Stomach (tissue), 9 donors: ENCODE data around the gene CYSLTR2. TPM values are rescaled to one million over a fixed set of nuclear protein-coding genes. Genes with fewer than 3 reads are reported as not detected.
A peak's percentile ranks its signal among the peaks of the same experiment; 100 is the strongest.

ENCODE experiments used
- DNase-seq, 2 donors: peaks; one replicate each; pipeline versions ENCODE4 v3.0.0 to v3.0.0-alpha.2; 2013 to 2019
- H3K27ac ChIP-seq, 5 donors: fragments of 200-600 bp in 4 of 5; sonication (generic) in 4 of 5; one replicate each; pipeline ENCODE4 v1.5.1; 2013 to 2019; ENCODE audit warnings: mild to moderate bottlenecking in 1 of 5, moderate library complexity in 1 of 5
- H3K27me3 ChIP-seq, 3 donors: fragments of 200-600 bp; sonication (generic); one replicate each; pipeline ENCODE4 v1.5.1; 2017 to 2019; ENCODE audit warnings: mixed run types in 1 of 3
- H3K36me3 ChIP-seq, 4 donors: fragments of 200-600 bp; sonication (generic); 1 replicate in 3 of 4; 2 replicates in 1 of 4; pipeline ENCODE4 v1.5.1; 2016 to 2019
- H3K4me1 ChIP-seq, 4 donors: fragments of 200-600 bp; sonication (generic); one replicate each; pipeline ENCODE4 v1.5.1; 2016 to 2019
- H3K4me3 ChIP-seq, 4 donors: fragments of 200-600 bp; sonication (generic) in 3 of 4; one replicate each; pipeline ENCODE4 v1.5.1; 2016 to 2019; ENCODE audit warnings: mild to moderate bottlenecking in 1 of 4
- H3K9me3 ChIP-seq, 4 donors: fragments of 200-600 bp; sonication (generic); one replicate each; pipeline ENCODE4 v1.5.1; 2016 to 2019
- CTCF ChIP-seq, 7 experiments: fragments of 450-650 bp in 4 of 7; fragments of 200-600 bp in 3 of 7; sonication (generic) in 3 of 7; IDR thresholded peaks; one replicate each; pipeline ENCODE4 v1.5.1; 2016 to 2019; ENCODE audit warnings: antibody characterized with exemption in 7 of 7, control low read depth in 2 of 7, mild to moderate bottlenecking in 1 of 7
- EP300 ChIP-seq: sonication (generic); formaldehyde crosslinking; IDR thresholded peaks from one replicate; pipeline ENCODE4 v1.6.1; 2017; ENCODE audit warnings: antibody characterized with exemption
- POLR2A ChIP-seq, 4 donors: fragments of 450-650 bp; IDR thresholded peaks; one replicate each; pipeline ENCODE4 v1.6.1; 2016; ENCODE audit warnings: antibody characterized with exemption in 4 of 4, control low read depth in 2 of 4, mild to moderate bottlenecking in 1 of 4, moderate library complexity in 1 of 4
- POLR2AphosphoS5 ChIP-seq, 3 donors: sonication (generic); formaldehyde crosslinking; IDR thresholded peaks; one replicate each; pipeline ENCODE4 v1.6.1; 2016; ENCODE audit warnings: antibody characterized with exemption in 3 of 3
- WGBS, 5 donors: extraction: QIAGEN DNeasy Blood & Tissue Kit in 3 of 5; methylation state at CpG; one replicate each; pipeline versions ENCODE4 v1.1.5 to v1.1.7; 2013 to 2018; 5-methylcytosine and 5-hydroxymethylcytosine counted together
- intact Hi-C: fragments of 100-400 bp; cut with DNase I; formaldehyde crosslinking; loops from one replicate; pipeline ENCODE4 v1.15.1; 2023; ENCODE audit warnings: low total_unique reads
- polyA plus RNA-seq, 3 donors: library from polyadenylated mRNA; stranded (reverse); fragments of 200-250 nt; gene quantifications; one replicate each; pipeline ENCODE4 v1.2.3, GENCODE V29; 2013
- total RNA-seq, 5 donors: library from RNA; depleted of rRNA; stranded (reverse); fragments of >200 nt; gene quantifications; one replicate each; pipeline versions ENCODE4 v1.1.0 to v1.2.3, GENCODE V29; 2014 to 2016
- donor health status: healthy with polysubstance abuse.
- donor health status: Bipolar disorder and iron deficiency.
- donor health status: healthy.

CYSLTR2 gene
- total and polyA plus RNA-seq, 8 donors, result 0.61 to 1.3 TPM; not detected in 6

- 68 to 80% (median 71%) methylated on average over 4 of the region's 4 CpGs for WGBS, 5 donors
- TF ChIP-seq EP300, result no peak
- no peak for TF ChIP-seq CTCF (IDR thresholded peaks at IDR 0.05)
- TF ChIP-seq POLR2A (IDR thresholded peaks at IDR 0.05), result no peak
- no peak for TF ChIP-seq POLR2AphosphoS5 (IDR thresholded peaks at IDR 0.05)
- no peak for DNase-seq
- H3K27ac ChIP-seq, result peak overlapping the region in 3 of 5 donors; percentile 1 to 70 (median 63)
- H3K9me3 ChIP-seq, result no peaks in the 10 kb centered on the region
- H3K4me1 ChIP-seq, result peaks cover 0 to 23% (median 18%) of the 10 kb centered on the region in 4 donors
- H3K4me3 ChIP-seq, result no peak overlapping the region
- H3K36me3 ChIP-seq, result no peaks in the 10 kb centered on the region
- H3K27me3 ChIP-seq, result no peaks in the 10 kb centered on the region
- intact Hi-C loops, result no loop called here
These were observed 95.4 kb downstream of the CYSLTR2 start for GRCh38 chr13:48749144-48749543.

GRCh38 chr13:48749699-48750473 lies 96.2 kb downstream of the CYSLTR2 start:
- intact Hi-C loops, result no loop called here
- WGBS, 5 donors, result 27 to 40% (median 35%) methylated on average over 15 of the region's 15 CpGs
- peak; percentile 62 to 78 for DNase-seq

GRCh38 chr13:48750588-48751383 lies 97.1 kb downstream of the CYSLTR2 start:
- WGBS, 5 donors, result 50 to 68% (median 65%) methylated on average over 9 of the region's 9 CpGs
- peak in 1 of 2 donors; percentile 58 for DNase-seq
- Histone ChIP-seq H3K27me3 (no peaks in the 10 kb centered on the region), H3K27ac (peak overlapping the region in 4 of 5 donors; percentile 63 to 78 (median 70)), H3K36me3 (no peaks in the 10 kb centered on the region), H3K4me1 (peaks cover 0 to 23% (median 18%) of the 10 kb centered on the region in 4 donors), H3K9me3 (peaks cover 3 to 6% (median 4%) of the 10 kb centered on the region in 4 donors), H3K4me3 (no peak overlapping the region)
- no peak for TF ChIP-seq EP300
- TF ChIP-seq POLR2AphosphoS5 (IDR thresholded peaks at IDR 0.05), result no peak
- intact Hi-C loops, result no loop called here

More at GRCh38 chr13:48749699-48750473, 96.2 kb downstream of the CYSLTR2 start:
- Histone ChIP-seq H3K9me3 (no peaks in the 10 kb centered on the region), H3K4me3 (no peak overlapping the region), H3K27me3 (no peaks in the 10 kb centered on the region), H3K36me3 (no peaks in the 10 kb centered on the region), H3K27ac (peak overlapping the region in 4 of 5 donors; percentile 63 to 78 (median 70)), H3K4me1 (peaks cover 0 to 23% (median 18%) of the 10 kb centered on the region in 4 donors)
- peak; percentile 29 to 78 (median 42) for TF ChIP-seq POLR2AphosphoS5 (IDR thresholded peaks at IDR 0.05)
- peak in 2 of 7 experiments; percentile 20 to 34 for TF ChIP-seq CTCF (IDR thresholded peaks at IDR 0.05)
- no peak for TF ChIP-seq POLR2A (IDR thresholded peaks at IDR 0.05)
- TF ChIP-seq EP300, result no peak

GRCh38 chr13:48760626-48761025 lies 106.9 kb downstream of the CYSLTR2 start:
- WGBS, 5 donors, result 82 to 93% (median 90%) methylated on average over 9 of the region's 9 CpGs
- Histone ChIP-seq H3K27me3 (no peaks in the 10 kb centered on the region), H3K9me3 (peaks cover under 1 to 29% (median 16%) of the 10 kb centered on the region in 4 donors), H3K27ac (no peak overlapping the region), H3K4me3 (no peak overlapping the region), H3K4me1 (no peaks in the 10 kb centered on the region), H3K36me3 (no peaks in the 10 kb centered on the region)
- no peak for DNase-seq
- TF ChIP-seq CTCF (IDR thresholded peaks at IDR 0.05) (no peak), POLR2AphosphoS5 (IDR thresholded peaks at IDR 0.05) (no peak), EP300 (no peak), POLR2A (IDR thresholded peaks at IDR 0.05) (no peak)
- intact Hi-C loops, result loop anchor here (10.0 kb wide), 1 partner anchor 156 kb away; no protein-coding TSS in a partner anchor

Other genes with a start within 250 kb of the CYSLTR2 start
- gene LPAR6, start 240.8 kb upstream of the CYSLTR2 start, total RNA-seq, result 10 to 100 TPM in 3 of 5 donors, 1 to 10 TPM in 2; 1.4 to 74.1 (median 16.1) TPM
- 100 to 1,000 TPM in 1 of 3 donors, 1 to 10 TPM in 2; 5.5 to 104 (median 7.6) TPM for gene LPAR6, start 240.8 kb upstream of the CYSLTR2 start, polyA plus RNA-seq
- gene RCBTB2, start 120.8 kb upstream of the CYSLTR2 start, total RNA-seq, result 10 to 100 TPM in 2 of 5 donors, 1 to 10 TPM in 2, under 1 TPM in 1; 0.29 to 56.6 (median 4.5) TPM
- gene RCBTB2, start 120.8 kb upstream of the CYSLTR2 start, polyA plus RNA-seq, result 10 to 100 TPM in 1 of 3 donors, 1 to 10 TPM in 2; 6.2 to 13.7 (median 9.0) TPM